WERI-Rb-1 (cell line): ENCODE measurements around the gene TBRG4.
"Not testable (repeated sequence)": the region's sequence is repeated elsewhere in the genome, so short reads cannot be mapped to it uniquely, and the experiment has no call there.

Experiments used
- DNase-seq: peaks from one replicate; pipeline ENCODE4 v3.0.0-alpha.2; 2020
- H3K27ac ChIP-seq: fragments of 250-450 bp; sonication (Bioruptor Pico); 2 replicates; pipeline ENCODE4 v1.5.1; 2020; ENCODE audit warnings: mild to moderate bottlenecking, moderate library complexity
- H3K27me3 ChIP-seq: fragments of 250-450 bp; sonication (Bioruptor Pico); 2 replicates; pipeline ENCODE4 v1.5.1; 2021; ENCODE audit warnings: mild to moderate bottlenecking, low read depth, moderate library complexity; ENCODE audit not compliant: insufficient read depth, severe bottlenecking
- H3K36me3 ChIP-seq: fragments of 250-450 bp; sonication (Bioruptor Pico); 2 replicates; pipeline ENCODE4 v1.5.1; 2020; ENCODE audit warnings: mild to moderate bottlenecking, moderate library complexity
- H3K4me3 ChIP-seq: 2 replicates; pipeline ENCODE4 v1.5.1; 2011; ENCODE audit warnings: low read depth, mild to moderate bottlenecking, control low read depth, low read length
- H3K9me3 ChIP-seq: fragments of 250-450 bp; sonication (Bioruptor Pico); 2 replicates; pipeline ENCODE4 v1.5.1; 2021; ENCODE audit warnings: mild to moderate bottlenecking, moderate library complexity; ENCODE audit not compliant: severe bottlenecking
- TF ChIP-seq, protein P1 (sequence below): IDR thresholded peaks from 2 replicates; pipeline ENCODE4 v1.5.1; 2011; ENCODE audit warnings: low read depth, mild to moderate bottlenecking, control low read depth, inconsistent platforms, low read length

The TBRG4 gene

DNA sequence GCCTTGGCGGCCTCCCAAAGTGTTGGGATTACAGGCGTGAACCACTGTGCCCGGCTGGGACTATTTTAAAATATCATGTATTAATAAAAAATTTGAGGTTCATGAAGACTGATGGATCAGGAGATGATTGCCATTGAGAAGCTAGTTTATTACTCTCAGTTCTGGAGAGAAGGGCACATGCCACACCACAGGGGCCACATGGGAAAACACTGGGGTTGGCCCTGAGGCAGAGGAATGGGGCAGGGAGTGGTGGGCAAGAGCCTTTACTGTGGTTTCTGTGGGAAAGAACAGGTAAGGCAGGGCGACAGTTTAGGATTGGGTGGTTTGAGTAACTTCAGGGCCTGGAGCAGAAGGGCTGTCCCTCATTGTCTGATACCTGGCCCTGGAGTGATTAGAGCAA, 6.8 kb upstream of the TBRG4 start:
- no peaks in the 10 kb centered on the region for H3K27me3 ChIP-seq
- no peak overlapping the region for H3K27ac ChIP-seq
- H3K4me3 ChIP-seq = no peak overlapping the region
- no peak for DNase-seq
- TF ChIP-seq, protein P1, sequence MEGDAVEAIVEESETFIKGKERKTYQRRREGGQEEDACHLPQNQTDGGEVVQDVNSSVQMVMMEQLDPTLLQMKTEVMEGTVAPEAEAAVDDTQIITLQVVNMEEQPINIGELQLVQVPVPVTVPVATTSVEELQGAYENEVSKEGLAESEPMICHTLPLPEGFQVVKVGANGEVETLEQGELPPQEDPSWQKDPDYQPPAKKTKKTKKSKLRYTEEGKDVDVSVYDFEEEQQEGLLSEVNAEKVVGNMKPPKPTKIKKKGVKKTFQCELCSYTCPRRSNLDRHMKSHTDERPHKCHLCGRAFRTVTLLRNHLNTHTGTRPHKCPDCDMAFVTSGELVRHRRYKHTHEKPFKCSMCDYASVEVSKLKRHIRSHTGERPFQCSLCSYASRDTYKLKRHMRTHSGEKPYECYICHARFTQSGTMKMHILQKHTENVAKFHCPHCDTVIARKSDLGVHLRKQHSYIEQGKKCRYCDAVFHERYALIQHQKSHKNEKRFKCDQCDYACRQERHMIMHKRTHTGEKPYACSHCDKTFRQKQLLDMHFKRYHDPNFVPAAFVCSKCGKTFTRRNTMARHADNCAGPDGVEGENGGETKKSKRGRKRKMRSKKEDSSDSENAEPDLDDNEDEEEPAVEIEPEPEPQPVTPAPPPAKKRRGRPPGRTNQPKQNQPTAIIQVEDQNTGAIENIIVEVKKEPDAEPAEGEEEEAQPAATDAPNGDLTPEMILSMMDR = no peak
- no peaks in the 10 kb centered on the region for H3K36me3 ChIP-seq
- peaks cover 3% of the 10 kb centered on the region for H3K9me3 ChIP-seq

DNA sequence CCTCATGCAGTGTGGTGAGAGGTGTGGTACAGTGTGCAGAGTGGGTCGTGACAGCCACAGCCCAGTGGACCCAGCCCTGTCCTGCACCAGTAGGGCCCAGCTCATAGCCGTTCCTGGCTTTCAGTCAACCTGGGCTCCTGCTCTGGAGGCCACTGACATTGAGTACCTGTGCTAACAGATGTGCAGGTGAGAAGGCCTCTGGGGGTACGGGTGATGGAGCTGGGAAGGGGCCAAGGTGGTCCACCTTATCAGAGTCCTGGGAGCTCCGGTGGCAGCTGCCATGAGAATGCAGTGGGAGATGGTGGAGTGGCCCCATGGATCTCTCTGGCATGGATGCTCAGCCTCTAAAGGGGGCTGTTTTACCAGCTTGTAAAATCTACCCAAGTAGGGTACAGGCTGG, 6.1 kb upstream of the TBRG4 start:
- Histone ChIP-seq H3K4me3 (no peak overlapping the region), H3K9me3 (peaks cover 3% of the 10 kb centered on the region), H3K27ac (no peak overlapping the region), H3K27me3 (no peaks in the 10 kb centered on the region), H3K36me3 (no peaks in the 10 kb centered on the region)
- no peak for DNase-seq
- TF ChIP-seq, protein P1 = no peak

DNA sequence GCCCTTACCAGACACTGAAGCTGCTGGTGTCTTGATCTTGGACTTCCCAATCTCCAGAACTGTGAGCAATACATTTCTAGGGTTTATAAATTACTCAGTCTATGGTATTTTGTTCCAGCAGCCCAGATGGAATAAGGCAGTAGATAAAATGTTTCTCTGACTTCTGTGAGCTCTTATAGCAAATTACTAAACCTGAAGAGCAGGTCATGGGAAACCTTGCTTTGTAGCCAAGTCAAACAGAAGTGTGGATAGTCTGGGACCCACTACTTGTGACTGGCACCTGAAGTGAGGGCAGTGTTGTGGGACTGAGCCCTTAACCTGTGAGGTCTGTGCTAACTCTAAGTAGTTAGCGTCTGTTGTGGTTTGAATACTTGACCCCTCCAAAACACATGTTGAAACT, 4.6 kb upstream of the TBRG4 start:
- TF ChIP-seq, protein P1 = no peak
- Histone ChIP-seq H3K36me3 (peaks cover under 1% of the 10 kb centered on the region; the same call in 1 of the 2 replicates), H3K27ac (no peak overlapping the region), H3K9me3 (peaks cover 3% of the 10 kb centered on the region), H3K4me3 (no peak overlapping the region), H3K27me3 (no peaks in the 10 kb centered on the region)
- DNase-seq = no peak

DNA sequence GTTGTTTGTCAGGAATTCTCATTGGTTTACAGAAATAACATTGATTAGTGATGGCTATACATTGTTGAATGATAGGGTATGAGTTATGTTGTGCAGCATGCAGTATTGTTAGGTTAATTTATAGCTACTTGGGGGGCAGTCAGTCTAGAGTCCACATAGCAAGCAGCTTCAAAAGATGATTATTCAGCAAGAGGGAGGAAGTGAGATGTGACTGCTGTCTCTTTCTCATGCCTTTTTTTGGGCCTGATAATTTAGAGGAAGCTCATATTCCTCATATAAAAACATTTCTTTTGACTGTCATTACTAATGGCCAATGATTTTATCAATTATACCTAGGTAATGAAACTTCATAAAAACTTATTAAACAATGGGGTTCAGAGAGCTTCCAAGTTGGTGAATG, 3.4 kb upstream of the TBRG4 start:
- no peaks in the 10 kb centered on the region for H3K27me3 ChIP-seq
- peaks cover 3% of the 10 kb centered on the region for H3K9me3 ChIP-seq
- DNase-seq = no peak
- no peak overlapping the region for H3K4me3 ChIP-seq
- TF ChIP-seq, protein P1 = no peak
- no peak overlapping the region for H3K27ac ChIP-seq
- peaks cover 5% of the 10 kb centered on the region for H3K36me3 ChIP-seq

DNA sequence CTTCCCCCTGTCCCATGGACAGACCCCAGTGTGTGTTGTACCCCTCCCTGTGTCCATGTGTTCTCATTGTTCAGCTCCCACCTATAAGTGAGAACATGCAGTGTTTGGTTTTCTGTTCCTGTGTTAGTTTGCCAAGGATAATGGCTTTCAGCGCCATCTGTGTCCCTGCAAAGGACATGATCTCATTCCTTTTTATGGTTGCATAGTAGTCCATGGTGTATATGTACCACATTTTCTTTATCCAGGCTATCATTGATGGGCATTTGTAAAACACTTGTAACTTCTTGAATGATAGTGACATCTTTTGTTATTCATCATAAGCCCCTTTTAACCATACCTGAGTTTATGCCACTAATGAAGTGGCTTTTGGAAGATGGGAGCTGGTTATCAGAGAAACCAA, 2.8 kb upstream of the TBRG4 start:
- H3K9me3 ChIP-seq, H3K4me3 ChIP-seq: not testable (repeated sequence)

DNA sequence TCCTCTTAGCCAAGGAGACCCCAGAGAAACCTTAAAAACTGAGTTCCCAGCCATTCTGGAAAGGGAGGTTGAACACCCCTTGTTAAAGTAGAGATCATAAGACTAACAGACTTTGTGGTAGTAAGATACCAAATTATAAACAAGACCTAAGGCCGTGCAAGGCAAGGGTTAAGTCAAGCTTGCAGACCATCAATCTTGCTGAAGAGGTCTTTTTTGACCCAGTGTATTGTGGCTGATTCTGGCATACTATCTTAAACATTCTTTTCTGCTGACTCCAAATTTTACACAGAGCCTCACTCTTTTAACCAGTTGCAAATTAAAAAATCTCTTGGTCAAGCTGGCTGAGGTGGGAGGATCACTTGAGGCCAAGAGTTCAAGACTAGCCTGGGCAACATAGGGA, 1.2 kb upstream of the TBRG4 start:
- H3K36me3 ChIP-seq = peaks cover 22% of the 10 kb centered on the region
- no peak overlapping the region for H3K4me3 ChIP-seq
- DNase-seq = no peak
- TF ChIP-seq, protein P1 = no peak
- H3K9me3 ChIP-seq = peaks cover 3% of the 10 kb centered on the region
- H3K27me3 ChIP-seq = no peaks in the 10 kb centered on the region
- no peak overlapping the region for H3K27ac ChIP-seq

More for the DNA sequence above, 2.8 kb upstream of the TBRG4 start:
- not testable (repeated sequence) for H3K27me3 ChIP-seq, H3K36me3 ChIP-seq, DNase-seq, H3K27ac ChIP-seq
